GM13976 (cell line): ENCODE results near the gene TARBP1.
"Not testable (repeated sequence)": the region's sequence is repeated elsewhere in the genome, so short reads cannot be mapped to it uniquely, and the experiment has no call there.

Source experiments
- DNase-seq: peaks from one replicate; pipeline ENCODE4 v3.0.0; 2012; ENCODE audit warnings: low spot score
- CTCF ChIP-seq: IDR thresholded peaks from 2 replicates; pipeline ENCODE4 v1.5.1; 2012; ENCODE audit warnings: borderline replicate concordance, mild to moderate bottlenecking; ENCODE audit not compliant: insufficient read depth; ENCODE audit errors: extremely low read depth, missing control alignments, control extremely low read depth
- in situ Hi-C: fragments of 300-500 bp; cut with MboI; formaldehyde crosslinking; loops from one replicate; pipeline ENCODE4 v1.12.0; 2022; ENCODE audit warnings: low sequenced_read_pairs, mixed read lengths, inconsistent platforms; ENCODE audit not compliant: unreplicated experiment

TARBP1 gene

GRCh38 chr1:234520908-234521817, 42.2 kb upstream of the TARBP1 start:
- no peak for DNase-seq
- TF ChIP-seq CTCF, result no peak
- in situ Hi-C loops, result no loop called here

- in situ Hi-C loops, result no loop called here
- no peak for DNase-seq
- TF ChIP-seq CTCF, result no peak
These were observed 40.5 kb upstream of the TARBP1 start for GRCh38 chr1:234519506-234519905.

GRCh38 chr1:234518876-234519275, 39.9 kb upstream of the TARBP1 start:
- DNase-seq, result no peak
- TF ChIP-seq CTCF, result no peak
- in situ Hi-C loops, result no loop called here

GRCh38 chr1:234518086-234518485, 39.1 kb upstream of the TARBP1 start:
- DNase-seq, in situ Hi-C loops: not testable (repeated sequence)

- in situ Hi-C loops, result no loop called here
- TF ChIP-seq CTCF, result no peak
- no peak for DNase-seq
These were observed 38.3 kb upstream of the TARBP1 start for GRCh38 chr1:234517110-234517802.

- no peak for DNase-seq
- no peak for TF ChIP-seq CTCF
- in situ Hi-C loops, result no loop called here
These were observed 36.9 kb upstream of the TARBP1 start for GRCh38 chr1:234515821-234516241.

GRCh38 chr1:234515411-234515810, 36.4 kb upstream of the TARBP1 start:
- no peak for TF ChIP-seq CTCF
- in situ Hi-C loops, result no loop called here
- no peak for DNase-seq
